ENCODE measurements around the gene MVP. TPM values are rescaled to one million over a fixed set of nuclear protein-coding genes. Genes with fewer than 3 reads are reported as not detected.

The MVP gene
- total RNA-seq, 1 donor from 2014 or later = 111 TPM

DNA sequence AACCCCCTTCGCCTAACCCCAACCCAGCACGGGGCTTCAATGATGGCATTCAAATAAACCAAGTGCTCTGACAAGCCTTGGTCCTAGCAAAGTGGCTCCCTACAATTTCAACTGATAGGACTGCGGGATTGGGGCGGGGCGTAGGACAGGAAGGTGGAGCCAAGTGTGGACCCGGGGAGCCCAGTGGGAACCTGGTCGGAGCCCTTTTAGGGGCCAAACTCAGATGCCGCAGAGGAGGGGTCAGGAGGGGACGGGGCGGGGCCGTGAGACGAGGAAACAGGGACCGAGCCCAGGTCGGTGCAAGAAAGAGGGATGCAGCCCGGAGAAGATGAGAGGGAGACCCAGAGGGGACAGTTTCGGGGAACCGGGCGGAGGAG lies 55.9 kb downstream of the MVP start:
- intact Hi-C loops (cut with DNase I) = no loop called here
- no peak for DNase-seq (ENCODE audit: extremely low spot score in 2 of 2)
- Histone ChIP-seq H3K9me3 (no peaks in the 10 kb centered on the region), H3K27ac (no peak overlapping the region), H3K4me3 (peak overlapping the region; percentile 24 to 25), H3K27me3 (peaks cover 11% of the 10 kb centered on the region), H3K36me3 (no peaks in the 10 kb centered on the region), H3K4me1 (peaks cover 13% of the 10 kb centered on the region)
- TF ChIP-seq, protein P1, sequence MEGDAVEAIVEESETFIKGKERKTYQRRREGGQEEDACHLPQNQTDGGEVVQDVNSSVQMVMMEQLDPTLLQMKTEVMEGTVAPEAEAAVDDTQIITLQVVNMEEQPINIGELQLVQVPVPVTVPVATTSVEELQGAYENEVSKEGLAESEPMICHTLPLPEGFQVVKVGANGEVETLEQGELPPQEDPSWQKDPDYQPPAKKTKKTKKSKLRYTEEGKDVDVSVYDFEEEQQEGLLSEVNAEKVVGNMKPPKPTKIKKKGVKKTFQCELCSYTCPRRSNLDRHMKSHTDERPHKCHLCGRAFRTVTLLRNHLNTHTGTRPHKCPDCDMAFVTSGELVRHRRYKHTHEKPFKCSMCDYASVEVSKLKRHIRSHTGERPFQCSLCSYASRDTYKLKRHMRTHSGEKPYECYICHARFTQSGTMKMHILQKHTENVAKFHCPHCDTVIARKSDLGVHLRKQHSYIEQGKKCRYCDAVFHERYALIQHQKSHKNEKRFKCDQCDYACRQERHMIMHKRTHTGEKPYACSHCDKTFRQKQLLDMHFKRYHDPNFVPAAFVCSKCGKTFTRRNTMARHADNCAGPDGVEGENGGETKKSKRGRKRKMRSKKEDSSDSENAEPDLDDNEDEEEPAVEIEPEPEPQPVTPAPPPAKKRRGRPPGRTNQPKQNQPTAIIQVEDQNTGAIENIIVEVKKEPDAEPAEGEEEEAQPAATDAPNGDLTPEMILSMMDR (IDR thresholded peaks at IDR 0.05) = no peak
- TF ChIP-seq POLR2A (IDR thresholded peaks at IDR 0.05) (no peak), POLR2AphosphoS5 (IDR thresholded peaks at IDR 0.05; ENCODE audit: insufficient read depth in 1 of 2, low read depth in 1 of 2) (no peak)

DNA sequence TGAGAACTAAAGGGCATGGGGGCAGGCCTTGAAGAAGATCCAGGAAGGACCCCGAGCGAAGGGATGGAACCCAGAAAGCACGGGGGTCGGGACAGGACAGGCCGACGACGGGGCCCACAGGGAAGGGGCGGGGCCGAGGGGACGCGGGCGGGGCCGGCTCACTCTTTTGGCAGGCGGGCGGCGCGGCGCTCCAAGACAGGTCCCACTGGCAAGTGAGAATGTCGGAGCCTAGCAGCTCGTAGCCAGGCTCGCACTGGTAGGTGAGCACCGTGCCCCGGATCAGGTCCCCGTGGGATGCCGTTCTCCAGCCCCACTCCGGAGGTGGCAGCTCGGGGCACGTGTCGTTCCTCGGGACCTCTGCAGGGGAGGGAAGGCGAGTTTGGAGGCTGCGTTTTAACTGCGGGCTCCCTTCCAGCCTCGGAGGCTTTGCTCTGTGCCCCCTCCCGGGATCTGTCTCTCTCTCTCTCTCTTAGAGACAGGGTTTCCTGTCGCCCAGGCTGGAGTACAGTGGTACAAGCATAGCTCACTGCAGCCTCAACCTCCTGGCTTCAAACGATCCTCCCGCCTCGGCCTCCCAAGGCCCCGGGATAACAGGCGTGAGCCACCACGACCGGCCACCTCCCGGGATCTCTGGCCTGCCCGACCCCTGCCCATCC lies 56.5 kb downstream of the MVP start:
- peaks cover 11% of the 10 kb centered on the region for H3K27me3 ChIP-seq
- DNase-seq (ENCODE audit: extremely low spot score in 2 of 2) = no peak
- intact Hi-C loops (cut with DNase I) = no loop called here
- no peaks in the 10 kb centered on the region for H3K9me3 ChIP-seq
- peaks cover 13% of the 10 kb centered on the region for H3K4me1 ChIP-seq
- no peak for TF ChIP-seq POLR2A (IDR thresholded peaks at IDR 0.05)
- TF ChIP-seq, protein P1 (IDR thresholded peaks at IDR 0.05) = no peak
- no peak for TF ChIP-seq POLR2AphosphoS5 (IDR thresholded peaks at IDR 0.05; ENCODE audit: insufficient read depth in 1 of 2, low read depth in 1 of 2)
- no peak overlapping the region for H3K27ac ChIP-seq
- H3K36me3 ChIP-seq = no peaks in the 10 kb centered on the region
- H3K4me3 ChIP-seq = peak overlapping the region; percentile 24 to 25

DNA sequence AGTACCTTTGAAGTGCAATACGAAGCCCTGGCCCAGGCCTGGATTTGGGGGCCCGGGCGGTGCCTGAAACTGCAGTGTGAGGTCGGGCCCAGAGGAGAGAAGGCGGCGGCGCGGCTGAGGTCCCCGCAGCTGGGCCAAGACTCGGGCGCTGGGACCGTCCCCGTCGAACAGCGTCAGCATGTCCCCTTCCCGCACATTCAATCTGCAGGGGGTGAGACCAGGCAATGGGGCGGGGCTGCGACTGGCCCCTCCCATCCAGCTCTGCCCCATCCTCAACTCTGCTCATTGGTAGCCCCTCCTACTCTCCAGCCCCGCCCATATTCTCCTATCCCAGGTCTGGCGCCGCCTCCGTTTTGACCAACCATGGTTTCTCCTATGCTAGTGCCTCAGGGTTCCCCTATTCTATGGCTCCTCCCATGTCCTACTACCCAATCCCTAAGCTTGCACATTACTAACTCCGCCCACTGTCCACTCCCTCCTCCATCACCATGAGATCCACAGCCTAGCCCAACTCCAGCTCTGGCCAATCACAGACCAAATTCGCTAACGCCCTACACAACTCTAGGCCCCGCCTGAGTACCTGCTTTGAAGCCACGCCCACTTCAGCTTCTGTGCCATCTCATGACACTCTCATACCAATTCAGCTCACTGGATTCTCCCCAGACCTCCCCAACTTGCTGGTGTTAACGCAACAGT lies 57.2 kb downstream of the MVP start:
- H3K27ac ChIP-seq = no peak overlapping the region
- H3K9me3 ChIP-seq = no peaks in the 10 kb centered on the region
- H3K36me3 ChIP-seq = no peaks in the 10 kb centered on the region
- peak overlapping the region in 1 of 2 donors; percentile 24 for H3K4me3 ChIP-seq
- intact Hi-C loops (cut with DNase I) = no loop called here
- TF ChIP-seq POLR2A (IDR thresholded peaks at IDR 0.05) = no peak
- TF ChIP-seq, protein P1 (IDR thresholded peaks at IDR 0.05) = no peak
- no peak for TF ChIP-seq POLR2AphosphoS5 (IDR thresholded peaks at IDR 0.05; ENCODE audit: insufficient read depth in 1 of 2, low read depth in 1 of 2)
- H3K27me3 ChIP-seq = peaks cover 11% of the 10 kb centered on the region
- H3K4me1 ChIP-seq = peaks cover 13% of the 10 kb centered on the region
- no peak for DNase-seq (ENCODE audit: extremely low spot score in 2 of 2)

DNA sequence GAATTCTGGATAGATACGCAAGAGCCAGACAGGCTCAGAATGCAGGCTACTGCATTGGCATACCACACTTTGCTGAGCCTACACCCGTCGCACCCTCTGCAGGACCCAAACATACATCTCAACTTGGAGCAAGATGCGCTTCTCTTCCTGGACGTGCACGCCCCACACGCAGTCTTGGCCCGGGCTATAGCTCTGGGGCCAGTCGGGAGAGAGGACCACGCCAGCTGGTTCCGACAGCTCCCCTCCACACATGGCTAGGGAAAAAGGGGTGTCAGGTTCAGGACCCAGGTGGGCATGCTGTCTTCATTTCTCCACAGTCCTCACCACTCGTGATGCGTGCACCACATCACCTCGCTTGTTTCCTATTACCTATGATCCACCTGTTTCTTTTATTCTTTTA lies 57.9 kb downstream of the MVP start:
- TF ChIP-seq, protein P1 (IDR thresholded peaks at IDR 0.05) = no peak
- no peak for TF ChIP-seq POLR2A (IDR thresholded peaks at IDR 0.05)
- no peak for TF ChIP-seq POLR2AphosphoS5 (IDR thresholded peaks at IDR 0.05; ENCODE audit: insufficient read depth in 1 of 2, low read depth in 1 of 2)
- no peaks in the 10 kb centered on the region for H3K36me3 ChIP-seq
- H3K9me3 ChIP-seq = no peaks in the 10 kb centered on the region
- H3K4me1 ChIP-seq = peaks cover 13% of the 10 kb centered on the region
- DNase-seq (ENCODE audit: extremely low spot score in 2 of 2) = no peak
- peaks cover 11% of the 10 kb centered on the region for H3K27me3 ChIP-seq
- H3K27ac ChIP-seq = no peak overlapping the region
- H3K4me3 ChIP-seq = no peak overlapping the region
- intact Hi-C loops (cut with DNase I) = no loop called here

DNA sequence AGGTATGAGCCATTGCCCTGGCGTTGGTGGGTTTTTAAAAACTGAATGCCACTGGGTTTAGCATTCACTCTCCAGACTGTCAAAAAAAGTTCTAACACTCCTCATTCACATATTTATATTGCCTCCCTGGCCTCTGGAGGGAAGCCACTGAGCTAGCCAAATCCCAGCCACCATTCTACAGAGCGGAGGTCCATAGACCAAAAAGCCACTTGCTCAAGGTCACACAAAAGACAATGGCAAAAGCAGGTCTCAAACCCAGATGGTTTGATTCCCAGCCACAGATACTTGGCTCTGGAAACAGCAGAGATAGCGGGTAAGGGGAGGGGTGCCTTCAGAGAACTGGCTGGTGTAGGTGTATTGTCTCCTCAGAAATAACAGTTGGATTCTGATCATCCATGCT lies 60.8 kb downstream of the MVP start:
- Histone ChIP-seq H3K4me3 (no peak overlapping the region), H3K27me3 (peaks cover 11% of the 10 kb centered on the region), H3K4me1 (peaks cover 13% of the 10 kb centered on the region), H3K36me3 (no peaks in the 10 kb centered on the region), H3K9me3 (no peaks in the 10 kb centered on the region), H3K27ac (no peak overlapping the region)
- DNase-seq (ENCODE audit: extremely low spot score in 2 of 2) = no peak
- intact Hi-C loops (cut with DNase I) = no loop called here
- TF ChIP-seq, protein P1 (IDR thresholded peaks at IDR 0.05) = no peak
- no peak for TF ChIP-seq POLR2AphosphoS5 (IDR thresholded peaks at IDR 0.05; ENCODE audit: insufficient read depth in 1 of 2, low read depth in 1 of 2)
- TF ChIP-seq POLR2A (IDR thresholded peaks at IDR 0.05) = no peak
